Hepatocyte (in vitro differentiated cells): ENCODE measurements around the gene TANGO6. TPM values are rescaled to one million over a fixed set of nuclear protein-coding genes. Genes with fewer than 3 reads are reported as not detected.

Source experiments
- DNase-seq: peaks from one replicate; pipeline ENCODE4 v3.0.0-alpha.2; 2016; ENCODE audit warnings: low spot score
- H2AFZ ChIP-seq: fragments of 200-600 bp; sonication (generic); 2 replicates; pipeline ENCODE4 v1.6.0; 2016; ENCODE audit warnings: antibody characterized with exemption, mild to moderate bottlenecking
- H3K27ac ChIP-seq: fragments of 200-600 bp; sonication (generic); 2 replicates; pipeline ENCODE4 v1.5.1; 2016; ENCODE audit warnings: mild to moderate bottlenecking
- H3K27me3 ChIP-seq: fragments of 200-600 bp; sonication (generic); 2 replicates; pipeline ENCODE4 v1.6.1; 2016
- H3K36me3 ChIP-seq: fragments of 200-600 bp; sonication (generic); replicated peaks from 2 replicates; pipeline ENCODE4 v1.5.1; 2016; ENCODE audit warnings: low read depth; ENCODE audit not compliant: insufficient read depth
- H3K4me1 ChIP-seq: fragments of 200-600 bp; sonication (generic); 2 replicates; pipeline ENCODE4 v1.5.1; 2016; ENCODE audit warnings: mild to moderate bottlenecking, moderate library complexity; ENCODE audit not compliant: insufficient read depth
- H3K4me2 ChIP-seq: fragments of 200-600 bp; sonication (generic); 2 replicates; pipeline ENCODE4 v1.6.0; 2016
- H3K4me3 ChIP-seq: fragments of 200-600 bp; sonication (generic); 2 replicates; pipeline ENCODE4 v1.5.1; 2016; ENCODE audit warnings: mild to moderate bottlenecking
- H3K79me2 ChIP-seq: fragments of 200-600 bp; sonication (generic); 2 replicates; pipeline ENCODE4 v1.6.0; 2017; ENCODE audit warnings: mild to moderate bottlenecking
- H3K9me2 ChIP-seq: fragments of 200-600 bp; sonication (generic); replicated peaks from 2 replicates; pipeline ENCODE4 v1.6.0; 2017; ENCODE audit warnings: mild to moderate bottlenecking; ENCODE audit not compliant: insufficient read depth
- H3K9me3 ChIP-seq: fragments of 200-600 bp; sonication (generic); 2 replicates; pipeline ENCODE4 v1.5.1; 2016; ENCODE audit warnings: low read depth, mild to moderate bottlenecking
- H4K20me1 ChIP-seq: fragments of 200-600 bp; sonication (generic); 2 replicates; pipeline ENCODE4 v1.6.0; 2016; ENCODE audit warnings: mild to moderate bottlenecking; ENCODE audit not compliant: insufficient read depth, poor library complexity, severe bottlenecking
- CTCF ChIP-seq: fragments of 200-600 bp; sonication (generic); IDR thresholded peaks from 2 replicates; pipeline ENCODE4 v1.5.1; 2016; ENCODE audit warnings: antibody characterized with exemption, mild to moderate bottlenecking; ENCODE audit not compliant: poor library complexity
- EZH2 ChIP-seq: fragments of 200-600 bp; sonication (generic); IDR thresholded peaks from 2 replicates; pipeline ENCODE4 v1.6.1; 2016; ENCODE audit warnings: antibody characterized with exemption, mild to moderate bottlenecking, borderline replicate concordance
- EZH2phosphoT487 ChIP-seq: fragments of 200-600 bp; sonication (generic); IDR thresholded peaks from one replicate; pipeline ENCODE4 v1.6.1; 2018; ENCODE audit warnings: antibody characterized with exemption, mild to moderate bottlenecking, low read depth, moderate library complexity; ENCODE audit not compliant: unreplicated experiment, severe bottlenecking
- WGBS: methylation state at CpG from one replicate; pipeline ENCODE4 v1.1.6; 2016; ENCODE audit warnings: low lambda C conversion rate; ENCODE audit errors: missing lambda C conversion rate; 5-methylcytosine and 5-hydroxymethylcytosine counted together
- polyA plus RNA-seq: library from polyadenylated mRNA; unstranded; fragments of >200 nt; fragmentation: Nextera tagmentation; extraction: Ambion mirVana; gene quantifications from 2 replicates; pipeline ENCODE4 v1.2.1, GENCODE V29; 2016
- total RNA-seq: library from RNA; depleted of rRNA; stranded (reverse); fragments of >200 nt; gene quantifications from 2 replicates; pipeline ENCODE4 v1.2.3, GENCODE V29; 2014

Gene TANGO6
- total and polyA plus RNA-seq, 2 experiments from 2014 or later: 4.8 to 6.5 TPM

- H3K9me3 ChIP-seq: no peaks in the 10 kb centered on the region
- WGBS: 90% methylated on average over 1 of the region's 1 CpG
Measured at GRCh38 chr16:68857479-68857878, 14.1 kb downstream of the TANGO6 start.

GRCh38 chr16:68859828-68860227 is 16.5 kb downstream of the TANGO6 start:
- Histone ChIP-seq H4K20me1 (no peaks in the 10 kb centered on the region), H3K9me3 (no peaks in the 10 kb centered on the region), H2AFZ (no peak overlapping the region), H3K79me2 (peaks cover 3% of the 10 kb centered on the region), H3K4me3 (no peak overlapping the region), H3K4me2 (no peak overlapping the region), H3K27ac (no peak overlapping the region), H3K27me3 (no peaks in the 10 kb centered on the region), H3K9me2 (no peaks in the 10 kb centered on the region), H3K4me1 (no peaks in the 10 kb centered on the region), H3K36me3 (no peaks in the 10 kb centered on the region)
- no peak for TF ChIP-seq EZH2
- TF ChIP-seq EZH2phosphoT487: no peak
- TF ChIP-seq CTCF: no peak
- DNase-seq: no peak
- 93% methylated on average over 4 of the region's 4 CpGs for WGBS

More at GRCh38 chr16:68857479-68857878, 14.1 kb downstream of the TANGO6 start:
- H3K36me3 ChIP-seq: no peaks in the 10 kb centered on the region
- no peaks in the 10 kb centered on the region for H3K27me3 ChIP-seq
- DNase-seq: no peak
- peaks cover 5% of the 10 kb centered on the region for H3K79me2 ChIP-seq
- H3K9me2 ChIP-seq: no peaks in the 10 kb centered on the region
- H3K27ac ChIP-seq: no peak overlapping the region
- no peaks in the 10 kb centered on the region for H4K20me1 ChIP-seq
- no peak overlapping the region for H2AFZ ChIP-seq
- no peak overlapping the region for H3K4me2 ChIP-seq
- TF ChIP-seq EZH2phosphoT487 (no peak), CTCF (no peak), EZH2 (no peak)
- H3K4me1 ChIP-seq: no peaks in the 10 kb centered on the region
- no peak overlapping the region for H3K4me3 ChIP-seq

- Histone ChIP-seq H3K27me3 (no peaks in the 10 kb centered on the region), H3K4me3 (no peak overlapping the region), H4K20me1 (no peaks in the 10 kb centered on the region), H3K79me2 (no peaks in the 10 kb centered on the region), H3K4me2 (no peak overlapping the region), H3K36me3 (no peaks in the 10 kb centered on the region), H3K4me1 (no peaks in the 10 kb centered on the region), H3K9me2 (no peaks in the 10 kb centered on the region), H2AFZ (no peak overlapping the region), H3K9me3 (no peaks in the 10 kb centered on the region), H3K27ac (no peak overlapping the region)
- WGBS: 88% methylated on average over 15 of the region's 15 CpGs
- no peak for DNase-seq
- TF ChIP-seq EZH2 (no peak), CTCF (no peak), EZH2phosphoT487 (no peak)
Measured at GRCh38 chr16:68860978-68861892, 17.9 kb downstream of the TANGO6 start.
